Rectal smooth muscle tissue (tissue), 1 donor: ENCODE results near the gene ACOXL.

ENCODE experiments used
- H3K27ac ChIP-seq: one replicate; pipeline ENCODE4 v1.7.0; 2013; ENCODE audit warnings: low read depth, low read length, inconsistent platforms
- H3K27me3 ChIP-seq: one replicate; pipeline ENCODE4 v1.7.0; 2013; ENCODE audit warnings: low read length; ENCODE audit not compliant: control insufficient read depth, insufficient read depth
- H3K36me3 ChIP-seq: one replicate; pipeline ENCODE4 v1.7.0; 2013; ENCODE audit warnings: low read length; ENCODE audit not compliant: control insufficient read depth, insufficient read depth
- H3K4me1 ChIP-seq: one replicate; pipeline ENCODE4 v1.7.0; 2013; ENCODE audit warnings: low read length; ENCODE audit not compliant: control insufficient read depth, insufficient read depth
- H3K4me3 ChIP-seq: one replicate; pipeline ENCODE4 v1.7.0; 2013; ENCODE audit warnings: low read length
- H3K9ac ChIP-seq: one replicate; pipeline ENCODE4 v1.7.0; 2013; ENCODE audit warnings: low read length

ACOXL gene

GRCh38 chr2:111118981-111119821 lies 386.8 kb downstream of the ACOXL start:
- H3K36me3 ChIP-seq = no peaks in the 10 kb centered on the region
- no peak overlapping the region for H3K9ac ChIP-seq
- no peak overlapping the region for H3K27ac ChIP-seq
- H3K4me1 ChIP-seq = peaks cover 11% of the 10 kb centered on the region
- peak overlapping the region; percentile 59 for H3K4me3 ChIP-seq
- H3K27me3 ChIP-seq = peaks cover 7% of the 10 kb centered on the region

- no peak overlapping the region for H3K27ac ChIP-seq
- H3K27me3 ChIP-seq = peaks cover 7% of the 10 kb centered on the region
- H3K36me3 ChIP-seq = peaks cover 2% of the 10 kb centered on the region
- peak overlapping the region; percentile 59 for H3K4me3 ChIP-seq
- H3K4me1 ChIP-seq = peaks cover 11% of the 10 kb centered on the region
- no peak overlapping the region for H3K9ac ChIP-seq
These were observed 387.5 kb downstream of the ACOXL start for GRCh38 chr2:111119822-111120252.

DNA sequence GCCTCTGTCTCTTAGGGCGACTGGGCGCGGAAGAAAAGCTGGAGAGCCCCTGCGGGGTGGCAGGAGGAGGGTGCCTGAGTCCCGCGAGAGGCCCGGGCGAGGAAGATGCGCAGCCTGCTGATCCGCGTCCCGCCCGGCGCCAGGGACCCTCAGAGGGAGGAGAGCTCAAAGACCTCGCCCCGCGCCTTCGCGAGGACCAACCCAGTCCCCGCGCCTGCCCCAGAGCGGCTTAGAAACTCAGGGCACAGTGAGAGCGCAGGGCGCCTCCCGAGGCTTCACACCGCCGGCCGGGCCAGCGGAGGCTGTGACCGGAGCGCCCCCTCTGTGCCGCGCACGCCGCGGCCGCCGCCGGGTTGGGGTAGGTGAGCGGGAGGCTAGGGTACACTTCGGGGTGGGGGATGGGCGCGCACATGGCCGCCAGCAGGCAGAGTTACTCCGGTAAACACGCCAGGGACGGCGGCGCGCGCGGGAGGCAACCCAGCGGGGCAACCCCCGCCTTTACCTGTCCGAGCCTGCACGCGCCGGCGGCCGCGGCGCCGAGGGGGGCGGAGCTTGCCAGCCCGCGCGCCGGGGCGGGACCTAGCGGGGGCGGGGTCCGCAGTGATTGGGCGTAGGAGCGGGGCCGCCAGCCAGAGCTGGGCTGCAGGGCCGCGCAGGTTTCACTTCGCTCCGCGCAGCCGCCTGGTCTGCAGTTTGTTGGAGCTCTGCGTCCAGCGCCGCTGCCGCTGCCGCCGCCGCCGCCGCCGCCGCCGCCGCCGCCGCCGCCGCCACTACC lies 388.1 kb downstream of the ACOXL start, which contains the start of gene BCL2L11:
Gene BCL2L11 (plus strand): TSS at position 662 of the 775 bp plus-strand sequence. CDS start 2,832 bp downstream, outside the sequence.
- H3K4me1 ChIP-seq = peaks cover 11% of the 10 kb centered on the region
- peaks cover 7% of the 10 kb centered on the region for H3K27me3 ChIP-seq
- peak within 1 kb of the TSS; percentile 57 for H3K9ac ChIP-seq
- peaks cover 2% of the 10 kb centered on the region for H3K36me3 ChIP-seq
- H3K4me3 ChIP-seq = peak within 1 kb of the TSS; percentile 95
- H3K27ac ChIP-seq = no peak within 1 kb of the TSS

DNA sequence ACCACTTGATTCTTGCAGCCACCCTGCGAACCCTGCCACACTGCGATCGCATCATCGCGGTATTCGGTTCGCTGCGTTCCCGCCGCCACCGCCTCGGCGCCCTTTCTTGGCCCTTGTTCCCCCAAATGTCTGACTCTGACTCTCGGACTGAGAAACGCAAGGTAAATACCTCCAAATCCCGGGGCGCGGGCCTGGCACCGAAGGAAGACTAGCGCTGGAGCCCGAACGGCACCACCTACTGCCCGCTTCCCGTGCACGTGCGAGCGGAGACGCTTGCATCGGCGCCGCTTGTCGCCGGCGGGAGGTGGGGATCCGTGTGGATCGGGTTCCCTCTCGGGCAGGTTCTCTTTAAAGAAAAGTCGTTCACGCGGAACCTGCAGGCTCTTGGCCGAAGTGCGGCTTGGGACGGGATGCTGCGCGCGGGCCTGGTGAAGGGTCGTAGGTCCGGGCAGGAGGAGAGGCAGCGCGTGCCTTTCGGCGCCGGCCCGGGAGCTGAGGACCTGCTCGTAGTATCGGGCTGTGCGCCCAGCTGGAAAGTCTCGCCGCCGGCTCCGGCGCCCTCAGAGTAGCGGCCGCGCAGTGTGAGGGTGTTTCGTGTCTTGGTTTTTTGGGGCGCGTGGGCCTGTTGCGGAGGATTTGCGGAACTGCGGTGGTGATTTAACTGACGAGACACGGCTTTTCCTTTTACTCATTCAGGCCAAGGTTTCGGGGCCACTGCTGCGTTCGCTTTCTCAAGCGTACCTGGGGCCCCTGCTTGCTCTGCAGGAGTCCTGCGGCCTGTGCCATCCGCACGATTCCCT lies 388.9 kb downstream of the ACOXL start:
- H3K9ac ChIP-seq = peak overlapping the region; percentile 57
- H3K27me3 ChIP-seq = peaks cover 7% of the 10 kb centered on the region
- H3K36me3 ChIP-seq = peaks cover 2% of the 10 kb centered on the region
- peaks cover 11% of the 10 kb centered on the region for H3K4me1 ChIP-seq
- no peak overlapping the region for H3K27ac ChIP-seq
- peak overlapping the region; percentile 95 for H3K4me3 ChIP-seq

DNA sequence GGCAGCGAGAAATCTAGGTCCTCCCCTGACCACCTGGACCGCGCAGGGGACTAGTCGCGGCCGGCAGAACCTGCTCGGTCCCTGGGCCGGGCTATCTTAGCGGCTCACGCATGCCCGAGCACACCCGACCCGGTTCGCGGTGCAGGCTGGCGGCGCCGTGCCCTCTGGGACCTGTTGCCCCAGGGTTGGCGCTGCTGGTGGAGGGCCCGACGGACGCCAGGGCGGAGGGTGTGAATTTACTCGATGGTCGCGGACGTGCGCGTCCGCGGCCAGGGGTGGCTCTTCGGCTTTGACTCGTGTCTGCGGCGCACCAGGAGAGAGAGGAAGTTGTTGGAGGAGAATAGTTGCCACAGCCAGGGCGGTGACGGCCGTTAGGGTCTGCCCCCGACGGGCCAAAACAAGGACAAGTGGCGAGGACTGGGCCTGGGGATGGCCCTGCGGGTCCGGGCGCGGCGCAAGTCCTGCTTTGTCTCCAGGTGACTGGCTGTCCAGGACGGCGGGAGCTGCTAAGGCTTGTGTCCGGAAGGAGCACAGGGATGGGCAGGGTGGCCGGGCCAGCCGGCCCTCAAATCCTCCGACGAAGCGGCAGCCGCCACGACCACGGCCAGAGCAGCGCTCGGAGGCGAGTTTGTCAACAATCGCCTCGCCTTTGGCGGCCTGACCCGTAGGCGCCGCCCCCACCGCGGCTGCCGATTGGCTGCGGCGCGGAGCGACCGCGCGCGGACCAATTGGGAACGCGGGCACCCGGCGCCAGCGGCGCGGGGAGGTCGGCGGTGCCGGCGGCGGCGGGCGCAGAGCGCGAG lies 389.7 kb downstream of the ACOXL start:
- Histone ChIP-seq H3K9ac (peak overlapping the region; percentile 47), H3K36me3 (peaks cover 4% of the 10 kb centered on the region), H3K27ac (no peak overlapping the region), H3K4me3 (peak overlapping the region; percentile 95), H3K27me3 (peaks cover 7% of the 10 kb centered on the region), H3K4me1 (peaks cover 11% of the 10 kb centered on the region)

DNA sequence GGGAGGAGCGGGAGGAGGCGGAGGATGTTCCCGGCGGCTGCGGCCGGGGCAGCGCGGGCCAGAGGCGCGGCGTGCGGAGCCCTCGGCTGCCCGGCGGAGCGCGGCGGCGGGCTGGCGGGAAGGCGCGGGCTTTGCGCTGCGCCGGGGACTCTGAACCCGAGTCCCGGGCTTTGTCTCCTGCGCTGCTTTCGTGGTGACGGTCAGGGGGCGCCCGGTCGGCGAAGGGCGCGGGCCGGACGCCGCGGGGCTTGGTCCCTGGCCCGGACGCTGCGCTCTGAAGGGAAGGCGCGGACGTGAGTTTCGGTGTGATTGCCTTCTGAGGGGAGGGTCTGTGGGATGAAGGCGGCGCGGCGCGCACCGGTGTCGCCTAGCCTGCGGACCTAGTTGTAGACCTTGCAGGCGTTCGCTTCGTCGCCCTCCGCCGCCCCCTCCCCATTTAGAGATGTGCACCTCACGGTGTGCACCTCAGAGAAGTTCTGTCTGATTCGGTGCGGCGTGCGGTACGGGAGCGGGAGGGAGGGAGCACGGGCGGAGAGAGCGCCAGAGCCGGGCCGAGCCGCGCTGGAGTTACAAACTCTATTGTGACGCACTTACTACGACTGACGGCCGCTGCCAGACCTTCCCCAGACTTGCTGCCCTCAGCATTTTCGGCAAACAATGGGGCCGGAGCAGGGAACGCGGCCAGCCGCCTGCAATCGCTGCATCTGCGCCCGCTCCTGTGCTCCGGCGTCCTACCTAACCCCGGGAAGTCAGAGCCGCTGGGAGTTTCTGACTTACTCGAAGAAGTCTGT lies 390.5 kb downstream of the ACOXL start:
- Histone ChIP-seq H3K27me3 (peaks cover 3% of the 10 kb centered on the region), H3K4me3 (peak overlapping the region; percentile 92), H3K27ac (peak overlapping the region; percentile 38)

GRCh38 chr2:111123751-111124150 lies 391.4 kb downstream of the ACOXL start:
- Histone ChIP-seq H3K4me3 (no peak overlapping the region), H3K27me3 (no peaks in the 10 kb centered on the region), H3K36me3 (peaks cover 4% of the 10 kb centered on the region)

More for the DNA sequence above, 390.5 kb downstream of the ACOXL start:
- Histone ChIP-seq H3K4me1 (peaks cover 6% of the 10 kb centered on the region), H3K9ac (peak overlapping the region; percentile 51), H3K36me3 (peaks cover 4% of the 10 kb centered on the region)

DNA sequence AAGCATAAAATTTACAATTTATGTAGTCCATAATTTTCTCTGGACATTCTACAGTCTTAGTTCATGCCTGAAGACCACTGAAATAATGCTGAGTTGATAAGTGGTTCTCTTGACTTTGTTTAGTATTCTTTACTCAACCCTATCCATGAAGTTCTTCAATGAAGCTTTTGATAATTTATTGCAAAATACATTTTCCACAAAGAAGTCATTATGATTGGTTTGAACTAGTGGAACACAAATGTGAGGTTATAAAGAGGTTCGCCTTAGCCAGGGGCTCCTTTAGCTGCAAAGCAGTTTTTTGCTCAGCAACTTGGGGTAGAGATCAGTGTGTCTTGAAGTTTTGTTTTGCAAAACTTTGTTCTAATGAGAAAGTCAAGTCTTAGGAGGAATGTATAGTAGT lies 394.2 kb downstream of the ACOXL start:
- H3K4me1 ChIP-seq = peaks cover 4% of the 10 kb centered on the region
- no peak overlapping the region for H3K4me3 ChIP-seq
- H3K27ac ChIP-seq = no peak overlapping the region
- H3K9ac ChIP-seq = no peak overlapping the region
- peaks cover 4% of the 10 kb centered on the region for H3K36me3 ChIP-seq
- no peaks in the 10 kb centered on the region for H3K27me3 ChIP-seq

More at GRCh38 chr2:111123751-111124150, 391.4 kb downstream of the ACOXL start:
- Histone ChIP-seq H3K4me1 (peaks cover 5% of the 10 kb centered on the region), H3K27ac (no peak overlapping the region), H3K9ac (no peak overlapping the region)

- Histone ChIP-seq H3K27me3 (no peaks in the 10 kb centered on the region), H3K36me3 (peaks cover 4% of the 10 kb centered on the region), H3K27ac (no peak overlapping the region), H3K4me1 (peaks cover 2% of the 10 kb centered on the region), H3K4me3 (no peak overlapping the region), H3K9ac (no peak overlapping the region)
These were observed 395.0 kb downstream of the ACOXL start for GRCh38 chr2:111127351-111127750.

DNA sequence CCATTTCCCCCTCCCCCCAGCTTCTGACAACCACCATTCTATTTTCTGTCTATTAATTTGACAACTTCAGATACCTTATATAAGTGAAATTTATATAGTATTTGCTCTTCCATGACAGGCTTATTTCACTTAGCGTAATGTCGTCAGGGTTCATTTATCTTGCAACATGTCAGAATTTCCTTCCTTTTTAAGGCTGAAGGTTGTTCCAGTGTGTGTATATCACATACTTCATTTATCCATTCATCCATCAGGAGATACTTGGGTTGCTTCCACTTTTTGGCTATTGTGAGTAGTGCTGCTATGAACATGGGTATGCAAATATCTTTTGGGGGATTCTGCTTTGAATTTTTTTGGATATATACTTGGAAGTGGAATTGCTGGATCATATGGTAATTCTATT lies 395.7 kb downstream of the ACOXL start:
- Histone ChIP-seq H3K9ac (no peak overlapping the region), H3K36me3 (peaks cover 4% of the 10 kb centered on the region), H3K4me1 (peaks cover 2% of the 10 kb centered on the region), H3K4me3 (no peak overlapping the region), H3K27me3 (no peaks in the 10 kb centered on the region), H3K27ac (no peak overlapping the region)

DNA sequence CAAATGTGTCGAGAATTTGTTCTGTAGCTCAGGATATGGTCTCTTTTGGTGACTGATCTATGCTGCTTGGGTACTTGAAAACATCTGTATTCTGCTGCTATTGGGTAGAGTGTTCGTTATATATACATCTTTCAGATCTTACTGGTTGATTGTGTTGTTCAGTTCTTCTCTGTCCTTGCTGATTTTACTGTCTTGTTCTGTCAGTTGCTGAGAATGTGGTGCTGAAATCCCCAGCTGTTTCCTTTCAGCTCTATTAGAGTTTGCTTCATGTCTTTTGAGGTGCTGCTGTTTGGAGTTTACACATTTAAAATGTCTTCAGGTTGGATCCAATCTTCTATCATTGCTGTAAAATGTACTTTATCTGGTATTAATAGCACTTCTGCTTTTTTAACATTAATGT lies 401.2 kb downstream of the ACOXL start:
- Histone ChIP-seq H3K9ac (no peak overlapping the region), H3K27ac (no peak overlapping the region), H3K4me3 (no peak overlapping the region), H3K36me3 (no peaks in the 10 kb centered on the region), H3K4me1 (no peaks in the 10 kb centered on the region), H3K27me3 (no peaks in the 10 kb centered on the region)
